UCSD-AML1 (cell line): ENCODE measurements around the gene ELMOD1.

Source experiments
- DNase-seq: peaks from one replicate; lab custom pipeline; 2025; ENCODE audit not compliant: unreplicated experiment; lab: John Stamatoyannopoulos, UW

The ELMOD1 gene

DNA sequence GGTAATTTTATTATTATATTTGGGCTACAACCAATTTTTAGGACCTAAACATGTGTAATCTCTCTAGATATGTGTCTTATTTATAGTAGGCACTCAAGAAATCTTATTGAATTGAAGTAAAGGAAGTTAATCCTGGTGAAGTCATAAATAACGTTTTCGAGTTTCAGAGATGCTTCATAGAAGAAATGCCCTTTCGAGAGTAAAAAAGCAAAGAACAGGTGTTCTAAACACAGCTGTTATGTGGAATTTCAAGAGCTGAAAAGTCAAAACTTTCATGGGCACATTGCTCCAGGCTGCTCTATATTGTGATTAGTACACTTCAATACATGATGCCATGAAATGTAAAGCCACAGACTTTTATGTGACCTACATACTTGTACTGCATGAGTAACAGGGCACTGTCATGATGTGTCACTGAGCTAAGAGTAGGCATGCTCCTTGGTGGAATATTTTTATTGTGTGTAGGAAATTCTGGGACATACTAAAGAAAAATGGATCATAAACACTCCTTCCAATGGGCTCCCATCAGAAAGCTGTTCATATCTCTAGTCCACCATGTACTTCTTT is 7.2 kb upstream of the ELMOD1 start:
- no peak for DNase-seq

DNA sequence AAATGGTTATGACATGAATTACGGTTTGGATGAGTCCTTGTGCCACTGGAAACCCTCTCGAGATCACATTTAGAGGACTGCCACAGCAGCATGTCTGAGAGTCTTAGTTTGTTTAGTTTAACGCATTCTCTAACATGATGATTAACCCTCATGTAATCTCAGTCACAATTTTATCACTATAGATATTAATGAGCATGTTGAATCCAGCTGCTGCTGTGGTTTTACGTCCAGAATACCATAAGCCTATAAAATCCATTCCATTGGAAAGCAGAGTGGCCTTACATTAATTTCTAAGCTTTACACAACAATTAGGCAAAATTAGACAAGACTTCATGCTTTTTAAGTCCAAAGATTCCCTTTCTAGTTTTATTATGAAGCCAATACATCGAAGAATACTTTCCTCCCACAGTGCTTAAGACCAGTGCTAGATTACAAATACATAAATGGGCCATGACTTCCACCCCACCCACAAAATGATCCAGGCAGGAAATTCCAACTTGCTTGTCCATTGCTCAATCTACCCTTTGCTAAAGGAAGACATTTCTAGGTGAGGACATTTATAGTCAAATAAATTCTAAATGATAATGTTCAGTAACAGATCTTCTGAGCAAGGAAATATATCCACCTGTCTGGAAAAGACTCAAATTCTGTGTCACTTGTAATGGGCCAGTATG is 3.5 kb upstream of the ELMOD1 start:
- no peak for DNase-seq

DNA sequence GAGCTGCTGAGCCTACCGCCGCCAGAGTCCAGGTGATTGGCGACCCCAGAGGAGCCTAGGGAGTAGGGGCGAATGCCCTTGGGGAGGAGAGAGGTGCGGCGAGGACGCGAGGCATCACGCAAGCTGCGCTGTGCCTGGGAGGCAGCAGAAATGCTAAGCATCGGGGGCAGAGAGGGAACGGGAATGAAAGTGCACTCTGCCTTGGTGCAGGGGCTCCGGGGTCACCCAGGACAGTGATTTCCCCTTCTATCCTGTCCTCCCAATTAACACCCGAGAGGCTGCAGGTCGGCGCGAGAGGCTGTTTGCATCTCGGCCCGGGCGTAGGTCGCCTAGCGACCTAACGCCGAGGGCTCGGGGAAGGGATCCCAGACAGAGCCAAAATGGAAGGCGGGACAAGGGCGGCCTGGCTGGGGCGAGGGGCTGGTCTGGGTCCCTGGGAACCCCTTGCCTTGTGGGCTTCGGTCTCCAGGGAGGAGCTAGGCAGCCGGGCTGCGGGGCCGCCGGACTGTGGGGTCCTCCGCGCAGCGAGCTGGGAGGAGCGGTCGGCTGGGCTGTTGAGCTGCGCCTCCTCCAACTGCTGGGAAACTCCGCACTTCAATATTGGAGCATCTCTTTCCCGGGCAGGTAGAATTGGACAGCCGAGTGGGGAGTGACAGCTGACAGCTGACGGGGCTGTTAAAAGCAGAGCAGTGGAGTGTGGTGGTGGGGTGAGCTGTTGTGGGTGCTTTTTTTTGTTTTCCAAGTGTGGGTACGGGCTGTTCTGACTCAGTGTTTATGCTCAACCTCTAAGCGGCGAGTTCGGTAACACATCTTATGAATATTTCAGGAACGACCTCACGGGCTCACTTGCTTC is 657 bp downstream of the ELMOD1 start:
- no peak for DNase-seq

DNA sequence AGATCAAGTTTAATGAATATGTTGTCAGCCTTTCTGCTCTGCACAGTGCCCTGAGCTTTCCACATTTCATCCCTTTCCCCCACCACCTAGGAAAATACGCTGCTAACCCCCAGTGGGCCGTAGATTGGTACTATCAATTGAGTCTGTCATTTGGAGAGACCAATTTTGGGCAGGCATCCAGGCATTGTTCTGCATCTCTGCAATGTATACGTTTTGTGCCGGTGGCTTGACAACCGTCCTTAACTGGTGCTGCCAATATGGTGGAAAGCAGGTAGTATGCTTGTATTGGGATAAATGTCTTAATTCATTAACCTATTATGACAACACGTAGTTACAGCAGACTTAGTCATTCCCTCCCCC is 1.3 kb downstream of the ELMOD1 start:
- DNase-seq = no peak

DNA sequence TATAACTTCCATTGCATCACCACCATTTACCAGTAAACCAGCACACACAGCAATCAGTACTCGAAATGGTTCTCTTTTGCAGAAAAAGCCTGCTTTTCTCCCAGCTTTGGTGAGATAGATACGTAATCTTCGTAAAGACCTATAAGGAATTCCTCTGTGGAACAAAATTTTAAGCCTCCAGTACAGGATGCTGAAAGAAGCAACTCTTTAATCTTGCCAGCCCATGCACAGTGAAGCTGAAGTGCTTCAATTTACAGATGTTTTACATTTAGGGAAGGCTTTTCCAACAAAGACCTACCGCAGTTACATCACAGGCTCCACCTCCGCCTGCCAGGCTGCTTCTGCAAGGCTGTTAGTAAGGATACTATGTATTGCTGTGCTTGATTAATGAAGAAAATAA is 1.9 kb downstream of the ELMOD1 start:
- no peak for DNase-seq

DNA sequence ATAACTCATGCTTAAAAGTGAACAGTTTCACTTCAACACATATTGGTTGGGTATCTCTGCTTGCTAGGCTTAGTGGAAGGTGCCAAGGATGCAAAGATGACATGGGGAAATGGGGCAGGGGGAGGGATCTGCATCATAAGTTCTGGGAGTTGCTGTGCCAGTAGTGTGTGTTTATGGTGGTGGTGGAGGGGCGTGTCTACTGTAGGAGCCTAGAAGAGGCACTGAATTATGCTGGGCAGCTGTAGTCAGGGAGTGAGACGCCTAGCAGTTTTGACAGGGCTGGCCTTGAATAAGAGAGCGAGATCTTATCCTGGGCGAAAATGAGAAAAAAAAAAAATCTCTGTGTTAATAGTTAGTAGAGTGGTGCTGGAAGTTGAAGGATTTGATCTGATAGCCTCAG is 3.0 kb downstream of the ELMOD1 start:
- no peak for DNase-seq

DNA sequence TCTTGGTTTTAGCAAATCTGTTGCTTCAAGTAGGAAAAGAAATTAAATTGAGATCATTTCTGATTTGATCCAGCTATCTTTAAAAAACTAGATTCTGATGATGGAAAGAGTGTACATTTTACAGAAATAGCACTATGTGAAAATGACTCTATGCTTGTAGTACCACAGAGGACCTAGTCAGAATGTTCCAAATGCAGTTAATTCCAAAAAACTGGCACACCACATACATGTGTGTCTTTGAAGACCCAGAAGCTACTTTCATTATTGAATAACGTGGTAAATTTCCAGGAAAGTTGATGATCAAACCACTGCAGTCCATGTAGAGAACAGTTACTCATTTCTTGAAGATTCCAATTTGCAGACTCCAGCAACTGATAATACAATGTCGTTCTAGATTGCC is 3.8 kb downstream of the ELMOD1 start:
- DNase-seq = no peak

DNA sequence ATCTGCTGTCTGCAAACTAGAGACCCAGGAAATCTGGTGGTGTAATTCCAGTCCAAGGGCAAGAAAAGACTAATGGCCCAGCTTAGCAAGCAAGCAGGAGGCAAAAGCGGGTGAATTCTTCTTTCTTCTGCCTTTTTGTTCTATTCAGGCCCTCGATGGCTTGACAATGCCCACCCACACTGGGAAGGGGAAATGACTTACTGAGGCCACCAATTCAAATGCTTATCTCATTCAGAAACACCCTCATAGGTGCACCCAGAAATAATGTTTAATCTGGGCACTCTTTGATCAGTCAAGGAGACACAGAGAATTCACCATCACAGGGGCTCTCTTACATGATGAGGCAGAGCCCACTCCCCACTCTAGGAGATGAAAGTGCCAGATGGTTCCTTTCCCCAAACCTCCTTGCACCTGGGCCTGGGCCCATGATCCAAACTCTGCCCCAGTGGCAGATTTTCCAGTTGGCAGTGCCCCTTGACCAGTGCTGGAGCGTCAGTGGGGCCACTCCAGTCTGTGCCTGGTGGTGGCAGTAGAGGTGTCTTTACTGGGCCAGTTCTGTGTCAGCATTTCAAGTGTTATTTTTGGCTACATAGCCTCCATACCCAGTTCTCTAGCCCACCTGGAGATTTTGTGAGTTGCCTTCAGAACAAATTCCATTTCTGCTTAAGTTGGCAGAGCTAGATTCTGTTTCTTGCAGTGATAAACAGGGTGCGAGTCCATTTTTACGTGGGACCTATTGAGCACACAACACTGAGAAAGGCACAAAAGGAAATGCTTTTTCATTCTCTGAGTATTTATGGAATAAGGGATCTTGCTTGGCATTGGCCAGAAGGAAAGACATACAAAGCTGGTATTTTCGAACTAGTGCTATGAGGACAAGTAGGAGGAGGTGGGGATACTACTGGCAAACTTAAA is 7.5 kb downstream of the ELMOD1 start:
- peak; percentile 22 for DNase-seq

DNA sequence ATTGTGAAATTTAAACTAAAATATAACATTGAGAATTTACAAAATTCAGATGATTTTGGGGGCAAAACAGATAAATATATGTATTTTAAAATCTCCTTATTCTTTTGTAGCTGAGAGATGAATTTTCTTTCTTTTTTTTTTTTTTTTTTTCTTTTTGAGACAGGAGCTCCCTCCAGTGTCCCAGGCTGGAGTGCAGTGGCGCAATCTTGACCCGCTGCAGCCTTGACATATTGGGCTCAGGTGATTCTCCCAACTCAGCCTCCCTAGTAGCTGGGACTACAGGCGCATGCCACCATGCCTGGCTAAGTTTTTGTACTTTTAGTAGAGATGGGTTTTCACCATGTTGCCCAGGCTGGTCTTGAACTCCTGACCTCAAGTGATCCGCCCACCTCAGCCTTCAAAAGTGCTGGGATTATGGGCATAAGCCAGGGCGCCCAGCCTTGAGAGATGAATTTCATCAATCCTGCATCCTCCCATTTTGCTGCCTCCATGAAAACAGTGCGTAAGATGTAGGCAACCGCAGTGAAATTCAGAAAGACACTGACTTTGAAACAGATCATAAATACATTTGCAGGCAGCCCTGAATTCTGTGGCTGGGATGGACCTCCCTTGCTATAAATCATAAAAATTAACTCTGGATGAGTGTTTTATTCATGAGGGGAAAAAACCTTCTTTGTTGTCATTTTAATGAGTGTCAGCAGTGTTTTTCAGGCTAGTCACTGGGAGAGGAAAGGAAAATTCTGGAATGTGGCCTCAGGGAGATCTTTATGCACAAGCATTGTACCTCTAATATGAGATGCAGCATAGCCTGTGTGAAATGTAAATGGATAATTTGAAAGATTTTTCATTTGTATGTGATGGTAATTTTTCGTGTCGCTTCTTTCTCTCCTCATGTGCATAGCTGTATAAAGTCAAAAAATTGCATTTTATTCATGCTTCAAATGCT is 14.4 kb downstream of the ELMOD1 start:
- no peak for DNase-seq

DNA sequence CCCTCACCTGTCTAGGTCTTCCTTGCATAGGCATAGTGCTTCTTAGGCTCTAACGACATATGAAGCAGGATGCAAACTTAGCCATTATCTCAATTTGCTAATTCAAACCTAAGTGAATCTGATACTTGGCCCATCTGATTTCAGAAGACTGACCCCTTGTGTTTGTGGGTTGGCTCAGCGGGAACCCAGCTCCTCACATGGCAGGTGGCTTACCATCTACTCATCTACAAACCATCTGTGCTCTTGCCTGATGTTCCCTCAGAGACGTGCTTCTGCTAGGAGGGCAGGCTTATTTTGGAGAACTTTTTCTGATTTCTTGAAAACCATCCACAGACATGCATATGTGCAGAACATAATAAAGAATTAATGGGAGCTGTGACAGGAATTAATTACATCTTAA is 15.2 kb downstream of the ELMOD1 start:
- DNase-seq = no peak

DNA sequence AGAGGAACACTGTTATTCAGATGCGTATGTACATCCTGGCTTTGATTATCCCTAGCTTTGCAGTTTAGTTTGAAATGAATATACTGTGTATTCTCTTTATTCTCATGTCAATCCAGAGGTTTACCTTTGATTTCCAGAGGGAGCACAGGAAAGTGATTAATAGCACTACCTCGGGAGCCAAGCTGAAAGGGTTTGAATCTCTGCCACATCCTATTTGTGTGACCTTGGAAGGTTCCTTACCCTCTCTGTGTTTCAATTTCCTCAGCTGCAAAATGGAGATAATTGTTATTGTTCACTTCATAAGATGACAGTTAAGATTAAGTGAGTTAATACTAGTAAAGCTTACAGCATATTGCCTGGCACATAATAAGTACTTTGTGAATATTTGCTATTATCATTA is 17.9 kb downstream of the ELMOD1 start:
- DNase-seq = no peak

DNA sequence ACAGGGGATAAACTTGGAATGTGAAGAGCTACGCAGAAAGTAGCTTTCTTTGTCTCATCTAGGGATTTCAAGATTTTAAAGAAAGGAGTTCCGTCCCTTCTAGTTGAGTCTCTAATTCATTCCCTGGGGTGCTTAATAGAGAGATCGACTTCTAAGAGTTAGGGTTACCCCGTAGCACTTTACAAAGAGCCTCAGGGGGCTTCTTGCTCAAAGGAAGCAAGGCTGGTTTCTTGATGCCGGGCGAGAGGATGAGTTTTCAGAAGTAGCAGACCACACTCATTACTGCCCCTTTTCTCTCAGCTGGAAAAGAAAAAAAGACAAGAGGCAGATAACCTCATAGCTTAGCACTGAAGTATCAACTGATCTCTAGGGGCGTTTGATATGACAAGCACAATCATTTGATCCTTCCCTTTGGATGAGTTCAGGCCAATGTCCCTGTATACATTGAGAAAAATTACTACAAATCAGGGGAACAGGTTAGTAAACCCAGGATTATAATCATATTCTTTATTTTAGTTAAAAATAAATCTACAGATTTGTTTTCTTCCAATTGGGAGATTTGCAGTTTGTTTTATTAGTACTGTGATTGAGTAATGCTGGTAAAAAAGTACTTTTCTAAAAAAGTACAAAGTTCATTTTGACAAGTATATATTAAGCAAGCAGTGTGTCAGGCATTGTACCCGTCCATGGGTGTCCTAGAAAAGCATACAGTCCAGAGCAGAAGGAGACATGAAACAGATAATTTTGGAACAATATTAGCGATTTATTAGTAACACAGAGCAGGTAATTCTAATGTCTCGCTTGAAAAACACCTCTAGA is 18.7 kb downstream of the ELMOD1 start:
- no peak for DNase-seq

DNA sequence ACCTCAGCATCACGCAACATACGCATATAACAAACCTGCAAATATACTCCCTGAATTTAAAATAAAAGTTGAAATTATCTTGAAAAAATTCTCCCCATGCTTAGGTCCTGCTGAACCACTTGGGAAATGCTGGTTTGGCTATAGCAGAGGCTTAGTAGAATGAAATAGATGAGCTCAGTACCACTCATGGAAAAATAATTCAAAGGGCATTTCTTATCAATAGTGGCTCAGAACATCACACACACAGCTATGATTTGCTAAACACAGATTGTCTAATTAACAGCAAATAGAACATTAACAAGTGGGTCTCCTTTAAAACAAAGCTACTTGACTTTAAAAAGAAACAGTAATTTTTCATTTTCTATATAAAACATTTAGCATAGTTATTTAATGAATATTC is 21.5 kb downstream of the ELMOD1 start:
- DNase-seq = no peak

DNA sequence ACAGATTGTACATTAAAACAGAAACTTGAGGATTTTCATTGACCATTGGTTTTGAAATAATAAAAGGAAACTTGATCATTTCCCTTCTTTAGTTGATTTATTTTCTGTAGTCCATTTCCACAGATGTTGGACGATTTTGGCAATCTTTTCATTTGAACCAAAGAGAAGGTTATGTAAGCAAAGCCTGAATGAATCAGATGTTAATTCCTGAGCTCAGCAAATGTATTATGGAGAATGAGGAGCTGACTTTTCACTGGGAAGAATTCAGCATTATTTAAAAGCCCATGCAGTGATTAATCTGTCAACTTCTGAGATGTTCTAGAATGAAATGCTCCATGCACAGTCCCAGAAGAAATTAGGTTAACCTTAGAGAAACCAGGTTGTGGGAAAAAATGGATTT is 29.0 kb downstream of the ELMOD1 start:
- DNase-seq = no peak

DNA sequence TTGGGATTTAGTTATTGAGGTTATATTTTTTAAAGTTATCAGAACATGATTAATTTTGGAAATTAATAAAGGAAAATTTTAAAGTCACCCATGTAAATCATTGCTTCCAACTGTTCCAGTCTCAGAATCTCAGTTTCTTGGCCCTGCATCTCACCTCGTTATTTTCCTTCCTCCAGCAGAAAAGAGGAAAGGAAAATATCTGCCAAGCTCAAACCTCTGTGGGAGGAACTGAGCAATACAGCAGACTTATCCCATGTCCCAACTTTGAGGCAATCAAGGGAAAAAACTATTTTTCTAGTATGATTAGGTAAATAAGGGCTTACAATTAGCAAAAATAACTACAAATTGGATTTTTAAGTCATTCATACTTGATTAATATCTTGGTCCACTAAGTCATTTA is 30.1 kb downstream of the ELMOD1 start:
- no peak for DNase-seq

DNA sequence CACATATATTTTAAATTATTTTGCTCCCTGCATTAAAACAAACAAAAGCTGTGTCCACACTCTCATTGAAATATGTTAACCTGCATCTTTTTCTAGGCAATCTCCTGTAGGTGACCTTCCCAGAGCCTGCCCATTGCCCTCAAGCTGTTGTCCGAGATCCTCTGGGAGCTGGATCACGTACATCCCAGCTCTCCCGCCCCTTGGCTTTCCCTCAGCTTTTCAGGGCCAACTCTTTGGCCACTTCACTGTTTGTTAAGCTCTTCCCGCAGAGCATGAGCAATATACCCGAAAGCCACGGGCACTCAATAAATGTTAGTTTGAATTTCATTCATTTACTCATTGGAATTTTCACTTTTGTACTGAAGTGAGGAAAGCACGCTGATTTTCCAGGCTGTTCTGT is 32.2 kb downstream of the ELMOD1 start:
- DNase-seq = no peak

DNA sequence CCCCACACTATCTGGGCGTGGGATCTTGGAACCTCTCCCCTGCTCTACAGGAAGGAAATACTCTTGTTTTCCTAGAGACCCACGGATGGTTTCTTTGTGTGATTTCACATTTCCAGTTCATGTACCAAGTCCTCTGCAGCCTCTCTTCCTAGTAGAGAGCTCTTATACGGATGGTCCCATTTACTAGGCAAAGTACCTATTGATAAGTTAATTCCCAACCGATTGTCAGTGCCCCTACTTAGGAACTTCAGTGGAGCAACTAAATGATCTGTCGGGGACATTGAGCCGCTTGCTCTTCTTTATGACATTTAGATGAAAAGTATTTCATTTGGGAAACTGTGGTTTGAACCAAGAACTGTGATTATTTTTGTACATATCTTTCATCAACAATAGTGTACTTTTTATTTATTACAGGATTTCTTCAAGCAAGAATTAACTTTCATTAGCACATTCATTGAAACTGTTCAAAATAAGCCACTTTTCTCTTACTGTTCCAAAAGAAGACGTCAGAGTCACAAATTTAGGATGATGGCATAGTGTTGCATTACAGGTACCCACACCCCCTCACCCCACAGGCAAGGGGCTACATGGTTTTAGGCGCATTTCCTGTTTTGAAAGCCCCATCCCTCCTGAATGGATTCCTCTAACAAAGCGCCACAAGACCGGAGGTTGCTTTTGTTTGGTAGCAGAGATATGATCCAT is 34.2 kb downstream of the ELMOD1 start:
- DNase-seq = no peak

DNA sequence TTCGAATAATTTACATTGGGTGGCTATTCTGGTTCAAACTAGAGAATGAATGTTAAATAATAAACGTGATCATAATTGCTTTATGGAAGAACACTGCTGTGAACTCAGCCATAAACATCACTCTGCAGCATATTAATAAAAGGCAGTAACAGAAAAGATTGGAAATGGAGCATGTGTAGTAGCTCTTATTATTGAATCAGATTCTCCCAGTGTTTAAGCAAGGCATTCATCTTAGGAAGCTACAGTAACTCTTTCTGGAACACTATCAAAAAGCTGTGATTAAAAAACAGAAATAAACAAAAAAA is 34.7 kb downstream of the ELMOD1 start:
- DNase-seq = no peak

DNA sequence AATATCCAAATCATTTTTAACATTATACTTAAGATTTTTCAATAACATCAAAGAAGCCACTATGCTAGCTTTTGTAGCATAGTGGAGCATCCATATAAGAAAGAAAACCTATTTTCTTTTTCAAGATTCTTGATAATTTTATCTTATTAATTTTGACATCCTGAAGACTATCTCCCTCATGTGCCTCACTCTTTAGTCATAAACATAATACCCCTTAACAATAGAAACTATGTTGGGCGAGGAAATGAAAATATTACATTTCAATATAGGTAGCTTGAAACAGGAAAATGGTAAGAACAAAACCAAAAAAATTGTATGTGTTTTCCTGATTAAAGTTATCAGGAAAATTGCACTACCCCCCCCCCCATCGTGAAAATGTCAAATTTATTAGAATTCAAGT is 40.1 kb downstream of the ELMOD1 start:
- no peak for DNase-seq
